GM12864 (cell line): ENCODE measurements around the gene HERC4.

Experiments
- DNase-seq: peaks from one replicate; pipeline ENCODE4 v3.0.0-alpha.2; 2011; ENCODE audit warnings: low read depth
- H3K4me3 ChIP-seq: 2 replicates; pipeline ENCODE4 v1.5.1; 2011; ENCODE audit warnings: mild to moderate bottlenecking, low read depth, low read length, control low read depth
- TF ChIP-seq, protein P1 (sequence below): IDR thresholded peaks from 2 replicates; pipeline ENCODE4 v1.5.1; 2011; ENCODE audit warnings: low read depth, mild to moderate bottlenecking, moderate library complexity, low read length, control low read depth, inconsistent platforms; ENCODE audit errors: missing control alignments

Gene HERC4

GRCh38 chr10:68111584-68111983, 36.5 kb upstream of the HERC4 start:
- H3K4me3 ChIP-seq: no peak overlapping the region
- TF ChIP-seq, protein P1, sequence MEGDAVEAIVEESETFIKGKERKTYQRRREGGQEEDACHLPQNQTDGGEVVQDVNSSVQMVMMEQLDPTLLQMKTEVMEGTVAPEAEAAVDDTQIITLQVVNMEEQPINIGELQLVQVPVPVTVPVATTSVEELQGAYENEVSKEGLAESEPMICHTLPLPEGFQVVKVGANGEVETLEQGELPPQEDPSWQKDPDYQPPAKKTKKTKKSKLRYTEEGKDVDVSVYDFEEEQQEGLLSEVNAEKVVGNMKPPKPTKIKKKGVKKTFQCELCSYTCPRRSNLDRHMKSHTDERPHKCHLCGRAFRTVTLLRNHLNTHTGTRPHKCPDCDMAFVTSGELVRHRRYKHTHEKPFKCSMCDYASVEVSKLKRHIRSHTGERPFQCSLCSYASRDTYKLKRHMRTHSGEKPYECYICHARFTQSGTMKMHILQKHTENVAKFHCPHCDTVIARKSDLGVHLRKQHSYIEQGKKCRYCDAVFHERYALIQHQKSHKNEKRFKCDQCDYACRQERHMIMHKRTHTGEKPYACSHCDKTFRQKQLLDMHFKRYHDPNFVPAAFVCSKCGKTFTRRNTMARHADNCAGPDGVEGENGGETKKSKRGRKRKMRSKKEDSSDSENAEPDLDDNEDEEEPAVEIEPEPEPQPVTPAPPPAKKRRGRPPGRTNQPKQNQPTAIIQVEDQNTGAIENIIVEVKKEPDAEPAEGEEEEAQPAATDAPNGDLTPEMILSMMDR: no peak
- DNase-seq: no peak

- no peak for DNase-seq
- TF ChIP-seq, protein P1: no peak
- H3K4me3 ChIP-seq: no peak overlapping the region
These were observed 34.9 kb upstream of the HERC4 start for GRCh38 chr10:68110027-68110426.

DNA sequence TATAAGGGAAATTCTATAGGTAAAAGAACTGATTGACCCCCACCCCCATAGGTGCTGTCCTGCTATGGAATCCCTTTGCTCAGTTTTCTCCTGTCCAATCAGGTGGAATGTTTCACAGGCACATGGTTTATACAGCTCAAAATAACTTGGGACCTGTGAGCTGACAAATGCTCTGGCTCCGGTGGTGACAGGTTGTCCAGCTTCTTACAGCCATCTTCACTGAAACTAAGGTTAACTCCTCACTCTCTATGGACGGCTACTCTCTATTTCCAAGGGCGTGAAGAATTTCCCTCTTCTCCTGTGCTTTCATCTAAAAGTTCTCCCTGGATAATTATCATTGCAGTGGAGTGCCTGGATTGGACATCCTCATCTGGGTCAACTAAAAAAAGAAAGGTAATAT, 34.2 kb upstream of the HERC4 start, which contains the start of gene MYPN:
Gene MYPN, plus strand, starts transcription at position 158 of the 400 bp plus-strand sequence. CDS start 11,951 bp downstream, outside the sequence.
- no peak for DNase-seq
- TF ChIP-seq, protein P1: no peak
- H3K4me3 ChIP-seq: no peak within 1 kb of the TSS

- TF ChIP-seq, protein P1: no peak
- H3K4me3 ChIP-seq: no peak overlapping the region
- DNase-seq: no peak
These were observed 33.6 kb upstream of the HERC4 start for GRCh38 chr10:68108653-68109052.

- H3K4me3 ChIP-seq: no peak overlapping the region
- TF ChIP-seq, protein P1: no peak
These were observed 33.0 kb upstream of the HERC4 start for GRCh38 chr10:68108051-68108450.

DNA sequence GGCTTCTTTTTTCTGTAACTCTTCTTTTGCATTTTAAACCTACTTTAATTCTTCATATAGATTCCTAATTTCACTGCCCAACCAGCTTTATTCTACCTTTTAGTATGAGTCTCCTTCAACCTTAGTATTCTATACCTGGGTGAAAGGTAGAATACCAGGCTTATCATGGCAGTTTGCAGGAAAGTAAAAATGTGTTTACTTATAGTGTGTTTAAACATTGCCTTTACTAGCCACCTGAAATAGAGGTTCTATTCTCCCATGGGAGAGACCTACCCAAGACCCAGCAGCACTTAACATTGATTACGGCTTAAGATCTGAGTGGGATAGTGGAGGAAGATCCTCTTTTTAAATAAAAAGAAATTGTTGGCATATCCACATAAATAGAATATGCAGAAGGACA, 32.6 kb upstream of the HERC4 start:
- TF ChIP-seq, protein P1: no peak
- no peak for DNase-seq
- H3K4me3 ChIP-seq: no peak overlapping the region

More at GRCh38 chr10:68108051-68108450, 33.0 kb upstream of the HERC4 start:
- no peak for DNase-seq

- H3K4me3 ChIP-seq: no peak overlapping the region
- no peak for DNase-seq
- TF ChIP-seq, protein P1: no peak
These were observed 31.6 kb upstream of the HERC4 start for GRCh38 chr10:68106656-68107055.
